OCI-LY1 (cell line): ENCODE measurements around the gene SUPT3H.

Experiments used
- CTCF ChIP-seq: fragments of 200-600 bp; sonication (generic), shearing (Covaris generic); IDR thresholded peaks from 2 replicates; pipeline ENCODE4 v1.5.1; 2017; ENCODE audit warnings: mild to moderate bottlenecking, antibody characterized with exemption, low read length, moderate library complexity, mixed read lengths
- EZH2 ChIP-seq: fragments of 200-600 bp; sonication (generic), shearing (Covaris generic); IDR thresholded peaks from 2 replicates; pipeline ENCODE4 v1.8.0; 2017; ENCODE audit warnings: borderline replicate concordance, mixed run types, mild to moderate bottlenecking, antibody characterized with exemption, low read length, moderate library complexity, mixed read lengths

- TF ChIP-seq CTCF: no peak
- TF ChIP-seq EZH2: no peak
These were observed 330.2 kb downstream of the SUPT3H start for GRCh38 chr6:45047573-45047972.
